Suprapubic skin (tissue), 4 donors: ENCODE measurements around the gene CCDC188. TPM values are rescaled to one million over a fixed set of nuclear protein-coding genes. Genes with fewer than 3 reads are reported as not detected.

Source experiments
- DNase-seq, 2 donors: peaks; one replicate each; pipeline ENCODE4 v3.0.0-alpha.2; 2019; ENCODE audit warnings: low spot score in 2 of 2
- H3K27ac ChIP-seq: fragments of 200-600 bp; sonication (generic); one replicate; pipeline ENCODE4 v1.5.1; 2019
- H3K27me3 ChIP-seq: fragments of 200-600 bp; sonication (generic); one replicate; pipeline ENCODE4 v1.5.1; 2019
- H3K36me3 ChIP-seq: fragments of 200-600 bp; sonication (generic); one replicate; pipeline ENCODE4 v1.5.1; 2019
- H3K4me1 ChIP-seq: fragments of 200-600 bp; sonication (generic); one replicate; pipeline ENCODE4 v1.5.1; 2019
- H3K4me3 ChIP-seq: fragments of 200-600 bp; sonication (generic); one replicate; pipeline ENCODE4 v1.5.1; 2019; ENCODE audit warnings: mild to moderate bottlenecking
- H3K9me3 ChIP-seq: fragments of 200-600 bp; sonication (generic); one replicate; pipeline ENCODE4 v1.5.1; 2019
- CTCF ChIP-seq, 2 donors: fragments of 200-600 bp in 1 of 2; fragments of 450-650 bp in 1 of 2; sonication (generic) in 1 of 2; IDR thresholded peaks; one replicate each; pipeline ENCODE4 v1.5.1; 2016 to 2019; ENCODE audit warnings: antibody characterized with exemption in 2 of 2, mild to moderate bottlenecking in 1 of 2, moderate library complexity in 1 of 2
- EP300 ChIP-seq: sonication (generic); formaldehyde crosslinking; IDR thresholded peaks from one replicate; pipeline ENCODE4 v1.6.1; 2017; ENCODE audit warnings: antibody characterized with exemption
- POLR2A ChIP-seq, 2 donors: fragments of 450-650 bp; IDR thresholded peaks; one replicate each; pipeline ENCODE4 v1.6.1; 2017; ENCODE audit warnings: antibody characterized with exemption in 2 of 2, mild to moderate bottlenecking in 2 of 2, moderate library complexity in 2 of 2
- POLR2AphosphoS5 ChIP-seq, 3 donors: sonication (generic); formaldehyde crosslinking; IDR thresholded peaks; one replicate each; pipeline ENCODE4 v1.6.1; 2017; ENCODE audit warnings: antibody characterized with exemption in 3 of 3
- WGBS: methylation state at CpG from one replicate; pipeline ENCODE4 v1.1.5; 2018; 5-methylcytosine and 5-hydroxymethylcytosine counted together
- total RNA-seq, 4 donors: library from RNA; depleted of rRNA; stranded (reverse); fragments of >200 nt; gene quantifications; one replicate each; pipeline ENCODE4 v1.1.0, GENCODE V29; 2016

The CCDC188 gene
- under 1 TPM in 1 of 4 donors, not detected in 3; 0.34 TPM for total RNA-seq

- no peak for DNase-seq
- Histone ChIP-seq H3K27me3 (no peaks in the 10 kb centered on the region), H3K4me3 (no peak within 1 kb of the TSS), H3K27ac (no peak within 1 kb of the TSS), H3K9me3 (no peaks in the 10 kb centered on the region), H3K36me3 (peaks cover 17% of the 10 kb centered on the region), H3K4me1 (peaks cover 12% of the 10 kb centered on the region)
- no peak for TF ChIP-seq CTCF (IDR thresholded peaks at IDR 0.05)
- TF ChIP-seq EP300 = no peak
- no peak for TF ChIP-seq POLR2A (IDR thresholded peaks at IDR 0.05)
- TF ChIP-seq POLR2AphosphoS5 (IDR thresholded peaks at IDR 0.05) = no peak
- 89% methylated on average over 4 of the region's 14 CpGs for WGBS
Measured at GRCh38 chr22:20150381-20151275, at the start of gene CCDC188. Gene CCDC188, minus strand, starts transcription at chr22:20151055. Its CDS starts 69 bp downstream, at chr22:20150986.

GRCh38 chr22:20199906-20200305 lies 49.1 kb upstream of the CCDC188 start:
- no peaks in the 10 kb centered on the region for H3K9me3 ChIP-seq
- no peaks in the 10 kb centered on the region for H3K36me3 ChIP-seq
- TF ChIP-seq EP300 = no peak
- TF ChIP-seq POLR2A (IDR thresholded peaks at IDR 0.05) = no peak
- TF ChIP-seq POLR2AphosphoS5 (IDR thresholded peaks at IDR 0.05) = no peak
- TF ChIP-seq CTCF (IDR thresholded peaks at IDR 0.05) = no peak
- H3K27me3 ChIP-seq = peaks cover 14% of the 10 kb centered on the region
- H3K4me1 ChIP-seq = peaks cover 14% of the 10 kb centered on the region
- H3K27ac ChIP-seq = no peak overlapping the region
- 96% methylated on average over 5 of the region's 5 CpGs for WGBS
- DNase-seq = no peak
- no peak overlapping the region for H3K4me3 ChIP-seq

DNA sequence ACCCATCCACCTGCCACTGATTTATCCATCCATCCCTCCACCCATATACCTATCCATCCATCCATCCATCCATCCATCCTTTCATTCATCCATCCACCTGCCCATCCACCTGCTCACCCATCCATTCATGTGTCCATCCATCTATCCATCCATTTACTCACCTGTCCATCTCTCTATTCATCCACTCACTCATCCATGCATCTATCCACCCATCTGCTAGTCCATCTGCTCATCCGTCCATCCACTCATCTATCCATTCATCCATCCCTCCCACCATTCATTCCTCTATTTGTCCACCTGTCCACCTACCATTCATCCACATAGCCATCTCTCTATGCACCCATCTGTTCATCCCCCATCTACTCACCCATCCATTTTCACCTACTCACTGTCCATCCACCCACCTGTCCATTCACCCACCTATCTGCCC lies 48.6 kb upstream of the CCDC188 start:
- H3K27ac ChIP-seq = no peak overlapping the region
- no peaks in the 10 kb centered on the region for H3K9me3 ChIP-seq
- no peak for DNase-seq
- H3K4me3 ChIP-seq = no peak overlapping the region
- no peaks in the 10 kb centered on the region for H3K36me3 ChIP-seq
- 91% methylated on average over 1 of the region's 1 CpG for WGBS
- no peak for TF ChIP-seq CTCF (IDR thresholded peaks at IDR 0.05)
- TF ChIP-seq POLR2AphosphoS5 (IDR thresholded peaks at IDR 0.05) = no peak
- peaks cover 14% of the 10 kb centered on the region for H3K27me3 ChIP-seq
- peaks cover 9% of the 10 kb centered on the region for H3K4me1 ChIP-seq

GRCh38 chr22:20198557-20199319 lies 47.9 kb upstream of the CCDC188 start:
- 62% methylated on average over 7 of the region's 10 CpGs for WGBS
- TF ChIP-seq POLR2AphosphoS5 (IDR thresholded peaks at IDR 0.05) (no peak), CTCF (IDR thresholded peaks at IDR 0.05) (no peak), EP300 (no peak)
- Histone ChIP-seq H3K9me3 (no peaks in the 10 kb centered on the region), H3K4me3 (no peak overlapping the region), H3K27me3 (peaks cover 14% of the 10 kb centered on the region), H3K36me3 (no peaks in the 10 kb centered on the region), H3K27ac (no peak overlapping the region), H3K4me1 (peaks cover 6% of the 10 kb centered on the region)
- DNase-seq = no peak
